PC-3 (cell line): ENCODE results near the gene FUS. TPM values are rescaled to one million over a fixed set of nuclear protein-coding genes. Genes with fewer than 3 reads are reported as not detected.

Experiments used
- ATAC-seq: fragments of 200-7000 bp; cut with Tn5 transposase; 2 replicates; pipeline ENCODE4 v1.9.1; 2020; ENCODE audit warnings: mild to moderate bottlenecking, moderate library complexity
- BruUV-seq: library from RNA; stranded (reverse); fragments of 400-500 nt; replicated peaks from 2 replicates; lab custom pipeline; 2021; lab: Mats Ljungman, UMichigan
- CTCF ChIA-PET: fragments of 300-600 bp; sonication (Branson Sonifier 250); formaldehyde crosslinking; loops from one replicate; lab custom pipeline; 2022; ENCODE audit warnings: antibody characterized with exemption; lab: Charles Lee
- POLR2A ChIA-PET: fragments of 300-600 bp; sonication (Branson Sonifier 250); formaldehyde crosslinking; loops from one replicate; lab custom pipeline; 2022; ENCODE audit warnings: antibody characterized with exemption; ENCODE audit not compliant: unreplicated experiment; lab: Charles Lee
- DNase-seq: peaks from one replicate; pipeline ENCODE4 v3.0.0-alpha.2; 2015
- H2AFZ ChIP-seq: fragments of 300-600 bp; sonication (generic); 2 replicates; pipeline ENCODE4 v1.6.0; 2016; ENCODE audit warnings: antibody characterized with exemption, low read length
- H3F3A ChIP-seq: fragments of 300-600 bp; sonication (generic); one replicate; pipeline ENCODE4 v1.6.0; 2017; ENCODE audit warnings: antibody characterized with exemption, low read length, control low read depth, mild to moderate bottlenecking; ENCODE audit not compliant: unreplicated experiment
- H3K27ac ChIP-seq: fragments of 300-600 bp; sonication (generic); 2 replicates; pipeline ENCODE4 v1.5.1; 2016; ENCODE audit warnings: mild to moderate bottlenecking, low read length
- H3K27me3 ChIP-seq: fragments of 300-600 bp; sonication (generic); 2 replicates; pipeline ENCODE4 v1.6.1; 2016; ENCODE audit warnings: low read length, mixed read lengths
- H3K36me3 ChIP-seq: fragments of 300-600 bp; sonication (generic); 2 replicates; pipeline ENCODE4 v1.6.1; 2016; ENCODE audit warnings: low read depth, mixed run types, low read length, mixed read lengths
- H3K4me1 ChIP-seq: fragments of 300-600 bp; sonication (generic); 2 replicates; pipeline ENCODE4 v1.5.1; 2016; ENCODE audit warnings: low read length; ENCODE audit not compliant: insufficient read depth
- H3K4me2 ChIP-seq: fragments of 300-600 bp; sonication (generic); 2 replicates; pipeline ENCODE4 v1.6.0; 2016; ENCODE audit warnings: low read length
- H3K4me3 ChIP-seq: fragments of 300-600 bp; sonication (generic); 2 replicates; pipeline ENCODE4 v1.5.1; 2016; ENCODE audit warnings: mild to moderate bottlenecking, low read length, mixed read lengths
- H3K79me2 ChIP-seq: fragments of 300-600 bp; sonication (generic); 2 replicates; pipeline ENCODE4 v1.6.1; 2017; ENCODE audit warnings: low read length, mixed read lengths
- H3K9ac ChIP-seq: fragments of 300-600 bp; sonication (generic); 2 replicates; pipeline ENCODE4 v1.6.0; 2016; ENCODE audit warnings: mild to moderate bottlenecking, low read length
- H3K9me2 ChIP-seq: fragments of 300-600 bp; sonication (generic); replicated peaks from 2 replicates; pipeline ENCODE4 v1.6.1; 2016; ENCODE audit warnings: mixed run types, low read length, mixed read lengths
- H3K9me3 ChIP-seq: fragments of 300-600 bp; sonication (generic); 2 replicates; pipeline ENCODE4 v1.6.1; 2016; ENCODE audit warnings: low read length, mixed read lengths
- H4K20me1 ChIP-seq: fragments of 300-600 bp; sonication (generic); 2 replicates; pipeline ENCODE4 v1.6.1; 2016; ENCODE audit warnings: low read length, mixed read lengths
- EZH2 ChIP-seq: fragments of 300-600 bp; sonication (generic); IDR thresholded peaks from one replicate; pipeline ENCODE4 v1.6.1; 2017; ENCODE audit warnings: antibody characterized with exemption, mild to moderate bottlenecking, low read length; ENCODE audit not compliant: unreplicated experiment
- EZH2phosphoT487 ChIP-seq: fragments of 300-600 bp; sonication (generic); IDR thresholded peaks from 2 replicates; pipeline ENCODE4 v1.6.1; 2018; ENCODE audit warnings: mild to moderate bottlenecking, antibody characterized with exemption, low read length, borderline replicate concordance
- intact Hi-C: fragments of 100-400 bp; cut with micrococcal nuclease; formaldehyde crosslinking; loops from 2 replicates; pipeline ENCODE4 v1.9.0; 2023
- total RNA-seq: library from RNA; depleted of rRNA; stranded (reverse); fragments of >200 nt; gene quantifications from 2 replicates; pipeline ENCODE4 v1.2.3, GENCODE V29; 2014
- TF ChIP-seq, protein P1 (sequence below): fragments of 300-600 bp; sonication (generic); conservative IDR thresholded peaks from 2 replicates; pipeline ENCODE4 v1.5.1; 2017; ENCODE audit warnings: antibody characterized with exemption, low read depth, mild to moderate bottlenecking, low read length

Gene FUS
- total RNA-seq, 1 experiment from 2014 or later: 43.0 TPM

DNA sequence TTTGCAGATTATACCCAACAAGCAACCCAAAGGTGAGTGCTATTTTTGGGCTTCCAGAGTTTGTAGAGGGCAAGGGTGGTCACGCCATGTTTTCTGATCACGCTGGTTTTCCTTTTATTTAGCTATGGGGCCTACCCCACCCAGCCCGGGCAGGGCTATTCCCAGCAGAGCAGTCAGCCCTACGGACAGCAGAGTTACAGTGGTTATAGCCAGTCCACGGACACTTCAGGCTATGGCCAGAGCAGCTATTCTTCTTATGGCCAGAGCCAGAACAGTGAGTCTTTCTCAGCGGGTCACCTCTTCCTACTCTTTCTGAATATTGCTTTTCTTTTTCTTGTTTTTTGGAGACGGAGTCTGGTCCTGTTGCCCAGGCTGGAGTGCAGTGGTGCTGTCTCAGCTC, 2.5 kb downstream of the FUS start:
- no peak for ATAC-seq
- no peak overlapping the region for H3K27ac ChIP-seq
- no peak overlapping the region for H2AFZ ChIP-seq
- no peak for DNase-seq
- H3K4me3 ChIP-seq: peak overlapping the region; percentile 98
- no peaks in the 10 kb centered on the region for H3K9me2 ChIP-seq
- peak overlapping the region; percentile 93 for H3K4me2 ChIP-seq
- POLR2A ChIA-PET: no interaction called here
- H3K36me3 ChIP-seq: peaks cover 58% of the 10 kb centered on the region
- TF ChIP-seq, protein P1, sequence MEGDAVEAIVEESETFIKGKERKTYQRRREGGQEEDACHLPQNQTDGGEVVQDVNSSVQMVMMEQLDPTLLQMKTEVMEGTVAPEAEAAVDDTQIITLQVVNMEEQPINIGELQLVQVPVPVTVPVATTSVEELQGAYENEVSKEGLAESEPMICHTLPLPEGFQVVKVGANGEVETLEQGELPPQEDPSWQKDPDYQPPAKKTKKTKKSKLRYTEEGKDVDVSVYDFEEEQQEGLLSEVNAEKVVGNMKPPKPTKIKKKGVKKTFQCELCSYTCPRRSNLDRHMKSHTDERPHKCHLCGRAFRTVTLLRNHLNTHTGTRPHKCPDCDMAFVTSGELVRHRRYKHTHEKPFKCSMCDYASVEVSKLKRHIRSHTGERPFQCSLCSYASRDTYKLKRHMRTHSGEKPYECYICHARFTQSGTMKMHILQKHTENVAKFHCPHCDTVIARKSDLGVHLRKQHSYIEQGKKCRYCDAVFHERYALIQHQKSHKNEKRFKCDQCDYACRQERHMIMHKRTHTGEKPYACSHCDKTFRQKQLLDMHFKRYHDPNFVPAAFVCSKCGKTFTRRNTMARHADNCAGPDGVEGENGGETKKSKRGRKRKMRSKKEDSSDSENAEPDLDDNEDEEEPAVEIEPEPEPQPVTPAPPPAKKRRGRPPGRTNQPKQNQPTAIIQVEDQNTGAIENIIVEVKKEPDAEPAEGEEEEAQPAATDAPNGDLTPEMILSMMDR: no peak
- no peak for TF ChIP-seq EZH2
- peak overlapping the region; percentile 95; the same call in 1 of the 2 replicates for H3K9ac ChIP-seq
- no peaks in the 10 kb centered on the region for H3K9me3 ChIP-seq
- CTCF ChIA-PET: interaction anchor here (0.7 kb wide), 1 partner anchor 41 kb away, joined by 3 read pairs; no protein-coding TSS in a partner anchor
- H3K27me3 ChIP-seq: no peaks in the 10 kb centered on the region
- peaks cover 12% of the 10 kb centered on the region; the same call in 1 of the 2 replicates for H3K4me1 ChIP-seq
- no TSS peak for BruUV-seq
- peaks cover 66% of the 10 kb centered on the region for H4K20me1 ChIP-seq
- no peaks in the 10 kb centered on the region for H3F3A ChIP-seq
- intact Hi-C loops: no loop called here
- peaks cover 80% of the 10 kb centered on the region for H3K79me2 ChIP-seq

DNA sequence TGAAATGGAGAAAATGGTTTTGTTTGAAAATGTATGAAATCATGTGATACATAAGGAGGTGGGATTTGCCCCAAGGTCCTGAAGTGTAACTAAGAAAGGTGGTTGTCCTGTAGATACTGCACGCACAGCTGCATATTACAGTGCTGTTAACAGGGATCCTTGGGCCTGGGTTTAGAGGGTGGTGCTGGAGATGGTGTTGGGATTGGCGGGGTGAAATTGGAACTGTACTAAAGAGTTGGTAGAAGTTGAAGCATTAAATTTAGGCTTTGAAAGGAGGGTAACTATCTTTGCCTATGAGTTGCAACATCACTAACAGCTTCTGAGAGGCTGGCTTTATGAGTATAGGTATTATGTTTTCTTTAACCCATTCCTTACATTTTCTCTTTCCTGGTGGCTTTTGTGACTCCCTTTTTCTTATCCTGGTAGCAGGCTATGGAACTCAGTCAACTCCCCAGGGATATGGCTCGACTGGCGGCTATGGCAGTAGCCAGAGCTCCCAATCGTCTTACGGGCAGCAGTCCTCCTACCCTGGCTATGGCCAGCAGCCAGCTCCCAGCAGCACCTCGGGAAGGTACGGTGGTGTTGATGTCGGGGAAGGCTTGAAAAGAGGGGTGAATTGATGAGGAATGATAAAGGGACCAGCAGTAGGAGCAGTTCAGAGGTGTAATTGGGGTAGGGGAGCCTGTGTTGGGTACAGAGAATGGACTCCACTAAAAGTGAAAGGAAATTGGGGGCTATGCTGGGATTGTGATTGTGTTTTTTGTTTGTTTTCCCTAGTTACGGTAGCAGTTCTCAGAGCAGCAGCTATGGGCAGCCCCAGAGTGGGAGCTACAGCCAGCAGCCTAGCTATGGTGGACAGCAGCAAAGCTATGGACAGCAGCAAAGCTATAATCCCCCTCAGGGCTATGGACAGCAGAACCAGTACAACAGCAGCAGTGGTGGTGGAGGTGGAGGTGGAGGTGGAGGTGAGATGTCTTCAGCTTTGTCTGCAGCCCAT, 3.8 kb downstream of the FUS start:
- peak overlapping the region; percentile 93; the same call in 1 of the 2 replicates for H3K4me2 ChIP-seq
- no peaks in the 10 kb centered on the region for H3F3A ChIP-seq
- no peak for DNase-seq
- POLR2A ChIA-PET: interaction anchor here (0.5 kb wide), 1 partner anchor 83 kb away, joined by 3 read pairs; no protein-coding TSS in a partner anchor
- H4K20me1 ChIP-seq: peaks cover 79% of the 10 kb centered on the region
- TSS peak; percentile 2 for BruUV-seq
- peaks cover 10% of the 10 kb centered on the region; the same call in 1 of the 2 replicates for H3K4me1 ChIP-seq
- H3K27me3 ChIP-seq: no peaks in the 10 kb centered on the region
- H2AFZ ChIP-seq: no peak overlapping the region
- H3K4me3 ChIP-seq: peak overlapping the region; percentile 98; the same call in 1 of the 2 replicates
- CTCF ChIA-PET: interaction anchor here (0.6 kb wide), 1 partner anchor 18 kb away, joined by 4 read pairs; no protein-coding TSS in a partner anchor
- peaks cover 72% of the 10 kb centered on the region for H3K36me3 ChIP-seq
- no peak for ATAC-seq
- TF ChIP-seq, protein P1: no peak
- TF ChIP-seq EZH2 (no peak), EZH2phosphoT487 (no peak)
- no peak overlapping the region for H3K27ac ChIP-seq
- H3K9me3 ChIP-seq: no peaks in the 10 kb centered on the region
- H3K9ac ChIP-seq: no peak overlapping the region
- no peaks in the 10 kb centered on the region for H3K9me2 ChIP-seq
- intact Hi-C loops: no loop called here
- peaks cover 84% of the 10 kb centered on the region for H3K79me2 ChIP-seq
